Measurements from ENCODE around the gene UCP1. TPM values are rescaled to one million over a fixed set of nuclear protein-coding genes. Genes with fewer than 3 reads are reported as not detected.

UCP1 gene
- not detected in 2 replicates for total RNA-seq (2014; rRNA removed; shearing (Covaris generic); ENCODE audit: low replicate concordance)

DNA sequence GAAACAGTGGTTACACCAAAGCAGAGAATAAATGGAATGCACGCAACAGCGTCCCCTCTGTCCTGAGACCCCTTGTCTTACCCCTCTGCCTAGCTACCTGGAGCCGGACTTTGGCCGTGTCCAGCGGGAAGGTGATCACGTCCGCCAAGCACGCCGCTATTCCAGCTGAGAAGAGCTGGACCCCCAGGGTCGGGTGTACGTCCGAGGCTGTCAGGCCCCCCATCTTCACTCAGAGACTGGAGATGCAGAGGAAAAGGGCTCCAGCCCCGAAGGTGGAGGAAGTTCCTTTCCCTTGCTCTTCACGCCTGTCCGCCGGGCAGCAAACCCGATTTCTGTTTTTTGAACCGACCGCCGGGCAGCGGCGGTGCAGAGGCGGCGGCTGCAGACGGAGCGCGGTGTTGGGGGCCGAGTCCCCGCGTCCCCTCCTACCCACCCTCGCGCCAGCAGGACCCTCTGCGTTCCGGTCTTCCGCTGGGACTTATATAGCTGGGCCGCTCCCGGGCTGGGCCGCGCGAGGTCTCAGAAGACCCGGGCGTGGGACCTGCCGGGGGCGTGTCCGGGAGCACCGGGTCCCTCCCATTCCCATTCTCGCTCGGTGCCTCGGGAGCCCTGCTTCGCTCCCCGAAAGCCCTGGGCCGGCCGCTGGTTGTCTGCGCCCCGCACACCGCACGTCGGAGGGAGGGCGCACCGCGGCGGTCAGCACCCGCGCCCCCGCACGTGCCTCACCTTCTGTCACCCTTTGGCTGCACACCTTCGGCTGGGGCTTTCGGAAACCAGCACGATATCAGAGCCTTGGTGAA, at the start of gene UCP1:
TSS of gene UCP1 (minus strand) at position 455 of the 800 bp plus-strand sequence. CDS start at position 223, 232 bp downstream.
- Histone ChIP-seq H3K4me3 (no peak within 1 kb of the TSS), H3K9me3 (no peaks in the 10 kb centered on the region), H3K36me3 (no peaks in the 10 kb centered on the region), H3K27me3 (peaks cover 17% of the 10 kb centered on the region; the same call in 1 of the 2 replicates)
- DNase-seq: peak; percentile 2

GRCh38 chr4:140617499-140618248, 48.9 kb upstream of the UCP1 start:
- Histone ChIP-seq H3K27me3 (no peaks in the 10 kb centered on the region), H3K36me3 (no peaks in the 10 kb centered on the region), H3K4me3 (no peak overlapping the region), H3K9me3 (no peaks in the 10 kb centered on the region)
- DNase-seq: no peak

- Histone ChIP-seq H3K4me3 (no peak overlapping the region), H3K36me3 (no peaks in the 10 kb centered on the region)
- no peak for DNase-seq
Measured at GRCh38 chr4:140615451-140615850, 46.7 kb upstream of the UCP1 start.

GRCh38 chr4:140612357-140612756, 43.6 kb upstream of the UCP1 start:
- no peaks in the 10 kb centered on the region for H3K27me3 ChIP-seq
- DNase-seq: no peak
- no peaks in the 10 kb centered on the region for H3K9me3 ChIP-seq
- no peaks in the 10 kb centered on the region for H3K36me3 ChIP-seq
- no peak overlapping the region for H3K4me3 ChIP-seq

More at GRCh38 chr4:140615451-140615850, 46.7 kb upstream of the UCP1 start:
- no peaks in the 10 kb centered on the region for H3K9me3 ChIP-seq
- H3K27me3 ChIP-seq: no peaks in the 10 kb centered on the region

- no peak for DNase-seq
- Histone ChIP-seq H3K9me3 (no peaks in the 10 kb centered on the region), H3K4me3 (no peak overlapping the region), H3K36me3 (no peaks in the 10 kb centered on the region), H3K27me3 (no peaks in the 10 kb centered on the region)
Measured at GRCh38 chr4:140611854-140612253, 43.1 kb upstream of the UCP1 start.

DNA sequence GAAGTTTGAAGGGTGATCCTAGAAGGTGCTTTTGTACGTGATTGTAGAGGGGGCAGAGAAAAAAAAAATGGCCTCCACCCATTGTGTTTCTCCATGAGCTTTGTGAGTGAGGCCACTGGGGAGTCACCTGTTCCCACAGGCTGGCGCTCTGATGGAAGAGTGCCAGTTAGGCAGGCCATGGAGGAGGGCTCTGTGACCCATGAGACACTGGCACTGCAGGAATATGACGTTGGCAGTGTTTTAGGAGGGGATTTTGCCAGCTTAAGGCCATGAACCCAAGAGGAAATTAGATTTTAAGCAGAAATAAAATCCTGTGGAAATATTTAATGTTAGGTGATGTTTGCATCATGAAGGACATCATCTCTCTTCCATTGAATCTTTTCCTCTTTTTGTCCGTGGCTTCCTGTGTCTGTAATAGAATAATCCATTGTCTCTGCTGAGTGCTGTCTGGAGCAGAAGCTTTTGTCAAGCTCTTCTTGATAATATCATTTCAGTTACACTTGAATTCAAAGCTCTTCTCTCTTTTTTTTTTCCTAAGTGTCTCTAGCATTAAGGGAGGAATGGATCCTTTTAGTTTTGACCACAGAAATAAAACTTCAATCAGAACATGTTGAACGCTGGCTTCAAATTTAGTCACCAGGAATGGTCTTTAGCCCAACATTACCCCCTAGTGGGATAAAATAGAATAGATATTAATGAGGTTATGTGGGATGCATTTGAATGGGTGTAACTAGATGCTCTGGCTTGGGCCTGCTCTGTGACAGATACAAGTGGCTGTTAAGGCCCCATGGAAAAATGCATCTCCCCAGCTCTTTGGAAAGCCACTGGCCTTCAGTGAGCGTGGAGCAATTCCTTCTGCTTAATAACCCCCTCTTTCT, 41.0 kb upstream of the UCP1 start:
- no peaks in the 10 kb centered on the region for H3K27me3 ChIP-seq
- H3K4me3 ChIP-seq: no peak overlapping the region
- no peak for DNase-seq
- H3K9me3 ChIP-seq: no peaks in the 10 kb centered on the region
- no peaks in the 10 kb centered on the region for H3K36me3 ChIP-seq

DNA sequence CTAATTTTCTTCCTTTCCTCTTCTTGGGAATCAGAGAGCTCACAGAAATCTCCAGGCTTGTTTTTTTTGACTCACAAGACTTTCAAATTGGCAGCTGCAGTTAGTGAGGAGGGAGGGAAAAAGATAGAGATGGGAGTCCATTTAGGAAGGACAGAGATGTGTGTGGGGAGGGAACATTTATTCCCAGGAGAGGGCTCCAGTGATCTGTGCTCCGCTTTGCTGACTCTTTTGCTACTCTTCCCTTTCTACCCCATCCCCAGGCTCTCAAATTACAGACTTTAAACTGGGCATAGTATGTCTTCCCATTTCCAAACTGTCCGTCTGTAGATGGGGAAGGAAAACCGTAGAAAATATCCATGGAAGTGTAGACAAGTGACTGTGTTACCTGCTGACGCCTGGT, 39.1 kb upstream of the UCP1 start:
- Histone ChIP-seq H3K4me3 (no peak overlapping the region), H3K36me3 (no peaks in the 10 kb centered on the region), H3K9me3 (no peaks in the 10 kb centered on the region), H3K27me3 (no peaks in the 10 kb centered on the region)
- no peak for DNase-seq

GRCh38 chr4:140604544-140604943, 35.8 kb upstream of the UCP1 start:
- no peak for DNase-seq
- Histone ChIP-seq H3K36me3 (no peaks in the 10 kb centered on the region), H3K27me3 (no peaks in the 10 kb centered on the region), H3K4me3 (no peak overlapping the region), H3K9me3 (no peaks in the 10 kb centered on the region)

- Histone ChIP-seq H3K36me3 (no peaks in the 10 kb centered on the region), H3K27me3 (no peaks in the 10 kb centered on the region), H3K9me3 (no peaks in the 10 kb centered on the region), H3K4me3 (no peak overlapping the region)
- DNase-seq: peak; percentile 9
Measured at GRCh38 chr4:140603286-140603685, 34.5 kb upstream of the UCP1 start.

- H3K36me3 ChIP-seq: no peaks in the 10 kb centered on the region
- DNase-seq: no peak
- H3K4me3 ChIP-seq: no peak overlapping the region
- H3K9me3 ChIP-seq: no peaks in the 10 kb centered on the region
- H3K27me3 ChIP-seq: no peaks in the 10 kb centered on the region
Measured at GRCh38 chr4:140602714-140603113, 34.0 kb upstream of the UCP1 start.

- Histone ChIP-seq H3K27me3 (no peaks in the 10 kb centered on the region), H3K9me3 (no peaks in the 10 kb centered on the region), H3K4me3 (no peak overlapping the region), H3K36me3 (no peaks in the 10 kb centered on the region)
- no peak for DNase-seq
Measured at GRCh38 chr4:140600408-140600807, 31.6 kb upstream of the UCP1 start.

DNA sequence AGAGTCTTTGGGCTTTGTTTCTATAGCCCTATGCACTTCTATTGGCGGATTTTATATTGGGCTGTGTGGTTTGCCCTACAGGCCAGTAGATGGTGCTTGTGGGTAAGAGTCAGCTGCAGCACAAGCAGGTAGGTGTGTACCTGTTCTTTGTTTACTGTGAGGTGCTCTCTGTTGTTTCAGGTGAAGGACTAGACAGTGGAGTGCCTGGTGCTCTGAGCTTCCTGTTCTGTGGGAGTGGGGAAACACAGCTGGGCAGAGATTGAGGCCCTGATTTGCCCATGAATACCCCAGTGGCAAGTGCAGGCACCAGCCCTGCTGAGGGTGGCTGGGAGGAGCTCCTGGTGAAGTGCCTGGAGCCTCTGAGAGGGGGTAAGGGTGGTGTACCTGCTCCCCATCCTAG, 26.3 kb upstream of the UCP1 start:
- Histone ChIP-seq H3K27me3 (no peaks in the 10 kb centered on the region), H3K9me3 (no peaks in the 10 kb centered on the region)
- DNase-seq: no peak

DNA sequence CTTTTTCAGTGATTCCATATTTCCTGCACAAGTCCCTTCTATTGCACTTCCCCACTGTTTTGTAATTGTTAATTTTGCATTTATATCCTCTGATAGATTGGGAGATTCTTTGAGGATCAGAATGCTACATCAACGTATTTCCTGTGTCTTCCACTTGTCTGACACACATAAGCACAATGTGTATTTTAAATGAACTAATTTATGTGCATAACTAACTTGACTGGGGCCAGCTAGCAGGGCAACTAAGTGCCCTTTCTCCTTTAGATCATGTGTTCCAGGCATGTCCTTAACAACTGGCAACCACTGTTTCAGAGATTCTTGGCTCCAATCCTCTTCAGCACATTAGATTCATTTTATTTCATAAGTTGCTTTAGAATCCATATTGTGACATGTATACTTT, 15.7 kb upstream of the UCP1 start:
- Histone ChIP-seq H3K9me3 (no peaks in the 10 kb centered on the region), H3K4me3 (no peak overlapping the region), H3K36me3 (no peaks in the 10 kb centered on the region), H3K27me3 (no peaks in the 10 kb centered on the region; the same call in 1 of the 2 replicates)
- DNase-seq: no peak

More for the DNA sequence above, 26.3 kb upstream of the UCP1 start:
- no peaks in the 10 kb centered on the region for H3K36me3 ChIP-seq
- no peak overlapping the region for H3K4me3 ChIP-seq

DNA sequence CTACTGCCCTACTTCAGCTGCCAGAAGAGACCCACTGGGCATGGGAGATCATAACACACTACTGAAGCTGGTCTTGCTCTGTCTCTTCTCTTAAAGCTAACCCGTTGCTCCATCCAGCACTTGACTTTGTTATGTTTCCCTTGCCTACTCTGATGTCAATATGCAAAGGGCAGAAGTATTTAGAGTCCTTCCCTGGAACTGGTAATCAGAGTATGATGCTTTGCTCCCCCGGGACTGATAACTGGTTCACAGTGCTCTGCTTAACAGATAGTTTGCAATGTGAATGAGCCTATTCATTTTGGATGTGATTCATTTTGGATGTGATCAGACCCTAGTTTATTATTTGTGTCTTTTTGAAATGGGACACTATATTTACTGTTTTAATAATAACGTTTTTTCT, 12.3 kb upstream of the UCP1 start:
- DNase-seq: no peak
- no peaks in the 10 kb centered on the region for H3K36me3 ChIP-seq
- H3K9me3 ChIP-seq: no peaks in the 10 kb centered on the region
- H3K4me3 ChIP-seq: no peak overlapping the region
- peaks cover 2% of the 10 kb centered on the region; the same call in 1 of the 2 replicates for H3K27me3 ChIP-seq

DNA sequence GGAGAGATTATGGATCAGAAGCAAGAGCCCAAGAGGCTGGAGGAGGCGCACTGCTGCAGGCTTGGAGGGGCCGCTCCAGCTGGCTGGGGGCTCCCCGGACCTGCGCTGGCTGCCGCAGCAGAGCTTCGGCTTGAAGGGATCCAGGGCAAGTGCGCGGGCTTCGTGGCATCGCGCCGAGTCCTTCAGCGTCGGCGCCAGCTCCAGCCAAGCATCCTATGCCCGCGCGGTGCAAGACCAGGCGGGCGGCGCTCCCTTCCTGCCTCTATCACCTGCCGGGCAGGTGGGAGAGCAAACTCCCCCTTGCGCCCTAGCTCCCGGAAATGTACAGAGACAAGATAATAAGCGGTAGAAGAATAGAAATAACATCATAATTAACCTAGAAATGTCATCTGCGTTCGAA, 10.5 kb upstream of the UCP1 start:
- Histone ChIP-seq H3K36me3 (no peaks in the 10 kb centered on the region), H3K9me3 (no peaks in the 10 kb centered on the region), H3K4me3 (no peak overlapping the region), H3K27me3 (peaks cover 2% of the 10 kb centered on the region; the same call in 1 of the 2 replicates)
- DNase-seq: no peak

DNA sequence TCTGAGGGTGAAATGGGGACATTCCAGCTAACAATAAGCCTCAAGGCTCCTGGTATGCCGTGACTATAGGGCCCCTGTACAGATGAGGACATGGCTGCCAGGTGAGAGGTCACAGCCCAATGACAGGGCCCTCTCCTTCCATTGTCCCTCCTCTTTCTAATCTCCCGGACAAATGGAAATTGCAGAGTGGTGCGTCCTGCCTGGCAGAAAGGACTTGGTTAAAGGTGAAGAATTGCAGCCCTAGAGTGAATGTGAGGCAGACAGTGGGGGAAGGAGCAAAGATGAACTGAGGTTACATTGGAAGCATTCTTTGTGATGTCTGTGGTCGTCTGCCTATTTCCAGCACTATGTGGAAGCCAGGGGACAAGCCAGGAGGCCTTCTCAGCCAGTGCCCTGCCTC, 6.7 kb upstream of the UCP1 start:
- H3K27me3 ChIP-seq: peaks cover 5% of the 10 kb centered on the region; the same call in 1 of the 2 replicates
- H3K9me3 ChIP-seq: no peaks in the 10 kb centered on the region
- H3K36me3 ChIP-seq: no peaks in the 10 kb centered on the region
- no peak for DNase-seq
- no peak overlapping the region for H3K4me3 ChIP-seq

DNA sequence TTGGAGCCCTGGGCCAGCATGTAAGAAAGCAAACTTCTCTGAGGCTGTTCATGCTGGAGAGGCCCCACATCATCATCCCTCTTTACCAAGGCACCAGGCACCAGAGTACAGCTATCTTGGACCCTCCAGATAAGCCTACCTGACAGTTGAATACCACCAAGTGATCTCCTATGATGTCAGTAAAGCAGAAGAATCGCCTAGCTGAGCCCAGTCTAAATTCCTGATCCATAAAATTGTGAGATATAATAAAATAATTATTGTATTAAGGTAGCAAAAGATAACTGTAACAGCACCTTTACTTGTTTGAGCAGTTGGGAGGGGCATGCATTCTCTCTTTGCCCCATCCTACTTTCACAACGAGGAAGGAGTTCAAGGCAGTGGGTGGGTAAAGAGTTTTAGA, 2.9 kb upstream of the UCP1 start:
- DNase-seq: no peak
- Histone ChIP-seq H3K4me3 (no peak overlapping the region), H3K36me3 (no peaks in the 10 kb centered on the region), H3K27me3 (peaks cover 17% of the 10 kb centered on the region; the same call in 1 of the 2 replicates), H3K9me3 (no peaks in the 10 kb centered on the region)

Measured in MG63 (cell line).